ENCODE data around the gene VEPH1.

VEPH1 gene

GRCh38 chr3:157388976-157389375, 114.2 kb downstream of the VEPH1 start:
- no peak for DNase-seq (ENCODE audit: low read depth in 2 of 2)

DNA sequence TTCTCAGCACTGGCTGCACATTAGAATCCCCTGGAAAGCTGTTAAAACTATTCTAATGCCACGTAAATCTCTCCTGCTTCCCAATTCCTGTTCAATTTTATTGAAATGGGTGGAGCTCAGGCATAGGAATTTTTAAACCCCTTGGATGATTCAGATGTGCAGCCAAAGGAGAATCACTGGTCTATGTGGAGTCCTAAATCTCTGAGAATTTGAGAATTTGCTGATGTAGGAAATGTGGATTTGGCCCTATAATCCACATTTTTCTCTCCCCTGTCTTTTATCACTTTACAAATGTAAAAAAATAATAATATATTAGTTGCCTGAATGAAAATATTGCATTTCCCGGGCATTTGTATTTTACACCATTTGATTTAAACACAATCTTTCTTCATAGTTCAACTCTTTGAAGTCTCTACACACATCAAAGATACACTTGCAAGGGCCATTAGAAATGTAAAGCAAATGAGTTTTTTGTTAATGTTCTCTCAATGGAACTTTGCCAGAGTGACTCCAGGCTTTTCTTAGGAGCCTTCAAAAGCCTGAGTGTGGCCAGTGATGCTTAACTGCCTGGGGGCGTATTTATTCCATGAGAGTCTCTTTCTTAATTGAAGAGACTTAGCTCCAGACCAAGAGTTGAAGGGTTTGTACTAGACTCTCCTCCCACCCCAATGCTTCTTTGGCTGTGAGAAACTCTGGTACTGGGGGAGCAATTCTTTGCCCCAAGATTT, 115.3 kb downstream of the VEPH1 start:
- DNase-seq (ENCODE audit: low read depth in 2 of 2) = no peak

GRCh38 chr3:157384491-157384890, 118.7 kb downstream of the VEPH1 start:
- DNase-seq (ENCODE audit: low read depth in 2 of 2) = no peak

GRCh38 chr3:157384031-157384430, 119.2 kb downstream of the VEPH1 start:
- no peak for DNase-seq (ENCODE audit: low read depth in 2 of 2)

DNA sequence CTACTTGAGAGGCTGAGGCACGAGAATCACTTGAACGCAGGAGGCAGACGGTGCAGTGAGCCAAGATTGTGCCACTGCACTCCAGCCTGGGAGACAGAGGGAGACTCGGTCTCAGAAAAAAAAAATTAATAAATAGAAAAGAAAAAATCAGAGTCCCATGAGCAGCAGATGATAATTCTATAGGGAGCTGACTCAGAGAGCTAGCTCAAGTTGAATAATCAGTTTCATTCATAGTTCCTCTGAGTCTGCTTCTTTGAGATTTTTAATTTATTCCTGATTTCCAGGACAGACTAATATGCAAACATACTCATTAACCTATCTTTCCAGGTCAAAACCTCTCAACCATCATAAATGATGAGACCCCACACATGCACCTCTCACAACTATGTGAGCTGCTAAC, 121.6 kb downstream of the VEPH1 start:
- no peak for DNase-seq (ENCODE audit: low read depth in 2 of 2)

DNA sequence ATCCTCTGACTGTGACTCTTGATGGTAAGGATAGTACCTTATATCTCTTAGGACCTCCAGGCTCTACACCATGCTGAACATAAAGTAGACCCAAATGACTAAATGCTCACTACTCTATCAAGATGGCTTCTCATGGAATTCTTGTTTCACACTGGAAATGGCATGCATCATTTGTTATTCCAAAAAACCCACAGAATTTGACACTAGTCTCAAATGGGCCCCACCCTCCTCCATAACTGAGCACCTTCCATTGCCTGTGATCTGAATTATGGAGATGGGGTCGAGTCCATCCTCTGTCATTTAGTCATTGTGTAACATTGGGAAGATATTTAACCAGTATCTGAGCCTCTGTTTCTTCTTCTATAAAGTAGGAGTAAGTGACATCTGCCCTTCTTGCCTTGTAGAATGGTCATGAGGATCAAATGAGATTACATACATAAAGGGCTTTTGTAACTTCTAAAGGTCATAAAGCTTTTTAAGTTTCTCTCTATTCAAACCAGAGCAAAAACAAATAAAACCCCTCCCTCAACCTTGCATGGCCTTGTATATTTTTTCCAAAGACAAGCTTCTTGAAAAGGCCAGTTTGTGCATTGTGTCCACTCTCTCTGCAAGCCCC, 123.6 kb downstream of the VEPH1 start:
- DNase-seq (ENCODE audit: low read depth in 2 of 2) = no peak

- no peak for DNase-seq (ENCODE audit: low read depth in 2 of 2)
Observed at GRCh38 chr3:157376603-157377300, 126.5 kb downstream of the VEPH1 start.

DNA sequence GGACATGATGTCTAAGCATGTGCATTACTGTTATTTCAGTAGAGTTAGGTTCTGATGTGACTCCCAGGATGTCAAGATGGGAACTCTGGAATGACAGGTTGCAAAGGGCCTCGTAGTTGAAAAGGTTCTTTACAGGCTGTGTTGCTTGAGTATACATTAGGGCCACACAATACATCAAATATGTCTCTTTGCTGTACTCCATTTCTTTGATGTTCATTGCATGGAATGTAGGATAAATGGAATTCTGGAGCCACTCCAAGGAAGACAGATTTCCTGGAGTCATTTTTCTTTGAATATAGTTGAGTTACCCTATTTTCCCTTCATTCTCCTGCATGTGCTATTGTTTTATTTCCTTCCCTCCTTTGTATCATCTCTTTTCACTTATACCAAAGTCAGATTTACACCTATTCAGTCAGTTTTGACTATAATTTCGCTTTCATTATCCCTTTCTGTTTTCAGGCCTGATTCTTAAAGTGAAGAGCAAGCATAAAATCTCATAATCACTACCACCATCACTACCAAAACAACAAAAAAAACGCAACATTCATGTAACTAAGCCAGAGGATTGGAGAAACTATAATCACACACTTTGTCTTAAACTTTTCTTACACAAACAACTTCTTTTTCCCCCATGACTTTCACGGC, 127.8 kb downstream of the VEPH1 start:
- DNase-seq (ENCODE audit: low read depth in 2 of 2) = no peak

- no peak for DNase-seq (ENCODE audit: low read depth in 2 of 2)
Observed at GRCh38 chr3:157374933-157375332, 128.3 kb downstream of the VEPH1 start.

- DNase-seq (ENCODE audit: low read depth in 2 of 2) = no peak
Observed at GRCh38 chr3:157373783-157374182, 129.4 kb downstream of the VEPH1 start.

DNA sequence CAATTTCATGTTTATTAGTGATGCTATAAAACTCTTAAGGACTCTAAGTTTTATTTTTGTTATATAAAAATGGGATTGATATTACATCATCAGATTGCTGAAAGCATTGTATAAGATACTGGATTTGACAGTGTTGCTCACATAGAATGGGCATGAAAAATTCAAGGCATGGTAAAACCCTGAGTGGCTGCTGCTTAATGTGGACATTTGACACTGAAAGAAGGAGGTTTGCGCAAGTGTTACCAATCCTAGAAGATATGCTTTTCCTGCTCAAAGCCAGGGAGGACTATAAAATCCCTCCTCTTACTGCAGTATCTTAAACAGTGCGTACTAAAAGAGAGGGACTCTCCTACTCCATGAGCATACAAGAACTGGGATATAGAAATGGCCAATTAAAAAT, 132.3 kb downstream of the VEPH1 start:
- no peak for DNase-seq (ENCODE audit: low read depth in 2 of 2)

- DNase-seq (ENCODE audit: low read depth in 2 of 2) = no peak
Observed at GRCh38 chr3:157369727-157370421, 133.3 kb downstream of the VEPH1 start.

DNA sequence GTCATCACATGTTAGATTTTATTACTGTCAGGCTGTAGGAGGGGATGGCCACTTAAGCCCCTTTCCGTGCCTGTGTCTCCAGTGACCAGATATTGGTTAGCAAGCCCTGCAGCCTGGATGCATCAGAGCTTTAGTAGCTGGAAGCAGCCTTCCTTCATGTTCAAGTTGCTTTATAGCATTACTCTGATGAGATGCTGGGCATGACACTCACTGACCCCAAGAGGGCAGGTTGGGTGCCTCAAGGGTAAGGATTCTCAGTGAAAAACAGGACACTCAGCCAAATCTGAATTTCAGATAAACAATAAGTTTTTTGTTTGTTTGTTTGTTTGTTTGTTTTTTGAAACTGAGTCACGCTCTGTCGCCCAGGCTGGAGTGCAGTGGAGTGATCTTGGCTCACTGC, 135.0 kb downstream of the VEPH1 start:
- DNase-seq (ENCODE audit: low read depth in 2 of 2) = no peak

- DNase-seq (ENCODE audit: low read depth in 2 of 2) = no peak
Observed at GRCh38 chr3:157363393-157363792, 139.8 kb downstream of the VEPH1 start.

DNA sequence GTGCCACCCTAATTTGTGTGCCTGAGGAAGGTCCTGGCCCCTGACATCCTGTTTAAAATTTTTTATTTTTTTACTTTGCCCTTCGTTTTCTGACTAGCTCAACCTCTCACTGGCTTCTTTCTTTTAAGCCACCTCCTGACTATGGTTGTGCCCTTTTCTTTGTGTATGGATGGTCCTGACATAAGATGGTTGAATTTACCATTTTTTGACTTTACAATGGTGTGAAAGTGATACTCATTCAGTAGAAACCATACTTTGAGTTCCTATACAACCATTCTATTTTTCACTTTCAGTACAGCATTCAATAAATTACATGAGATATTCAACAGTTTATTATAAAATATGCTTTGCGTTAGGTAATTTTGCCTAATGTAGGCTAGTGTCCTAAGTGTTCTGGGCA, 140.9 kb downstream of the VEPH1 start:
- no peak for DNase-seq (ENCODE audit: low read depth in 2 of 2)

DNA sequence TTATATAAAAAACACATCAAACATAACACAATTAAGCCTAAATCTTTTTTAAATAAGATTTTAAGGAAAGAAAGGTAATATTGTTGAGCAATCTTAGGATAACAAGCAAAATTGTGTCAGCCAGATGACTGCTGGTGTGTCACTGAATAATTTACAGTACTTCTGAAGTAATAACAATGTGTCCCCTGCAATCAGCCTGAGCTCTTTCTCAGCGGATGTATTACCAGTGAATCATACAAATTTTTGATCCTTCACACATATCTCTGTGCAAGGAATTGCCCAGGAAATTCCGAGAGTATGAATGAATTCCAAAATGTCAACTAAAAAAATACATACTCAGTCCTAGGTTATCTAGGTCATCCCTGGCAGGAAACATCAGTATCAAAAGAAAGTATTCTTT, 143.2 kb downstream of the VEPH1 start:
- DNase-seq (ENCODE audit: low read depth in 2 of 2) = no peak

GRCh38 chr3:157356541-157356940, 146.7 kb downstream of the VEPH1 start:
- no peak for DNase-seq (ENCODE audit: low read depth in 2 of 2)

GRCh38 chr3:157355276-157355675, 147.9 kb downstream of the VEPH1 start:
- no peak for DNase-seq (ENCODE audit: low read depth in 2 of 2)

GRCh38 chr3:157354722-157355121, 148.5 kb downstream of the VEPH1 start:
- DNase-seq (ENCODE audit: low read depth in 2 of 2) = no peak

DNA sequence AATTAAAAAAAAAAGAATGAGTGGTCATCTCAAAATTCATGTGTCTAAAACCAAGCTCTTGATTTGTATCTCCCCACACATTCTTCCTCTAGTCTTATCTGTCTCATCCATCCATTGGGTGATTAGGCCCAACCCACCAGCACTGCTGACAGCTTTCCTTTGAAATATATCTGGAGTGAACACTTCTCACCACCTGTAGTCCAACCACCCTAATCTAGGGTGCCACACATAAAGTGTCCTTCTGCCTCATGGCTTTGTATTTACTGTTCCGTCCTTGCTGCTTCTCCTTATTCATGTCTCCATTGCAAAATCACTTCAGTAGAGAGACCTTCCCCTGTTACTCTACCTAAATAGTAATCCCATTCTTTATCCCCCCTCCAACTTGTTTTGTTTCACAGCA, 149.0 kb downstream of the VEPH1 start:
- DNase-seq (ENCODE audit: low read depth in 2 of 2) = no peak

DNA sequence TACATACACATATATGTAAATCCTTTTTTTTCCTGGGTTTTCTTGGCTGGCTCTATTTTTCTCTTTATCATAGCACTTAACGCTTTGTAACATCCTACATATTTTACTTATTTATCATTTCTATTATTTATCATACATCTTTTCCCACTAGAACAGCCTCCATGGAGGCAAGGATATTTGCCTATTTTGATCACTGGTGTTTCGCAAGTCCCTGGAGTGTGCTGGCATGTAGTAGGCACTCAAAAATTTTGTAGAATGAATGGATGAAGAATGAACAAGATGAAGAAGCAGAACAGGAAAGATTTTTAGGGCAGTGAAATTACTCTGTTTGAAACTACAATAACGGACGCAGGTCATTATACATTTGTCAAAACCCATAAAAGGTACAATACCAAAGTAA, 149.6 kb downstream of the VEPH1 start:
- DNase-seq (ENCODE audit: low read depth in 2 of 2) = no peak

- no peak for DNase-seq (ENCODE audit: low read depth in 2 of 2)
Observed at GRCh38 chr3:157351981-157352380, 151.2 kb downstream of the VEPH1 start.
